DND-41 (cell line): ENCODE results near the gene TUBA4B.

ENCODE experiments used
- ATAC-seq: fragments of 200-7000 bp; cut with Tn5 transposase; 3 replicates; pipeline ENCODE4 v1.9.1; 2021; ENCODE audit warnings: low read depth; ENCODE audit not compliant: insufficient read depth
- DNase-seq: peaks from one replicate; pipeline ENCODE4 v3.0.0-alpha.2; 2020
- H2AFZ ChIP-seq: 2 replicates; pipeline ENCODE4 v1.6.0; 2012; ENCODE audit warnings: low read depth, low read length
- H3K27ac ChIP-seq: 2 replicates; pipeline ENCODE4 v1.5.1; 2012; ENCODE audit warnings: low read length, inconsistent platforms
- H3K27me3 ChIP-seq: fragments of 200-600 bp; sonication (generic); 2 replicates; pipeline ENCODE4 v1.6.0; 2012; ENCODE audit warnings: low read length, mild to moderate bottlenecking, inconsistent platforms; ENCODE audit not compliant: insufficient read depth, poor library complexity
- H3K36me3 ChIP-seq: 2 replicates; pipeline ENCODE4 v1.5.1; 2012; ENCODE audit warnings: low read length, inconsistent platforms; ENCODE audit not compliant: insufficient read depth
- H3K4me1 ChIP-seq: 2 replicates; pipeline ENCODE4 v1.5.1; 2012; ENCODE audit warnings: mild to moderate bottlenecking, low read length; ENCODE audit not compliant: insufficient read depth
- H3K4me2 ChIP-seq: 2 replicates; pipeline ENCODE4 v1.6.0; 2012; ENCODE audit warnings: mild to moderate bottlenecking, moderate library complexity, low read length, inconsistent platforms; ENCODE audit not compliant: insufficient read depth
- H3K4me3 ChIP-seq, 2 experiments: fragments of 200-600 bp in 1 of 2; shearing (Covaris generic) in 1 of 2; 2 replicates each; pipeline ENCODE4 v1.5.1; 2012 to 2016; ENCODE audit warnings: inconsistent platforms in 2 of 2, low read length in 2 of 2, mild to moderate bottlenecking in 2 of 2, low read depth in 1 of 2, moderate library complexity in 1 of 2
- H3K79me2 ChIP-seq: 2 replicates; pipeline ENCODE4 v1.6.0; 2012; ENCODE audit warnings: low read length, inconsistent platforms; ENCODE audit not compliant: insufficient read depth
- H3K9ac ChIP-seq: 2 replicates; pipeline ENCODE4 v1.6.0; 2012; ENCODE audit warnings: low read depth, mild to moderate bottlenecking, inconsistent platforms, low read length, moderate library complexity
- H3K9me3 ChIP-seq: 2 replicates; pipeline ENCODE4 v1.5.1; 2012; ENCODE audit warnings: low read length, moderate library complexity, mild to moderate bottlenecking, inconsistent platforms; ENCODE audit not compliant: insufficient read depth, severe bottlenecking
- H4K20me1 ChIP-seq: 2 replicates; pipeline ENCODE4 v1.6.0; 2012; ENCODE audit warnings: low read length; ENCODE audit not compliant: insufficient read depth
- CTCF ChIP-seq: IDR thresholded peaks from 2 replicates; pipeline ENCODE4 v1.5.1; 2012; ENCODE audit warnings: borderline replicate concordance, low read length, moderate library complexity, mild to moderate bottlenecking; ENCODE audit not compliant: poor library complexity, severe bottlenecking; ENCODE audit errors: extremely low read depth
- EZH2 ChIP-seq: IDR thresholded peaks from 3 replicates; pipeline ENCODE4 v1.6.1; 2012; ENCODE audit warnings: borderline replicate concordance, low read depth, mild to moderate bottlenecking, moderate library complexity, low read length, inconsistent platforms; ENCODE audit not compliant: severe bottlenecking

TUBA4B gene

GRCh38 chr2:219291394-219291793, 38.4 kb downstream of the TUBA4B start:
- no peak for ATAC-seq
- Histone ChIP-seq H3K9ac (no peak overlapping the region), H2AFZ (no peak overlapping the region), H3K4me3 (no peak overlapping the region), H4K20me1 (no peaks in the 10 kb centered on the region), H3K27me3 (peaks cover 5% of the 10 kb centered on the region), H3K9me3 (no peaks in the 10 kb centered on the region), H3K36me3 (no peaks in the 10 kb centered on the region), H3K4me2 (no peak overlapping the region), H3K79me2 (no peaks in the 10 kb centered on the region), H3K4me1 (peaks cover 16% of the 10 kb centered on the region), H3K27ac (no peak overlapping the region)
- no peak for DNase-seq
- no peak for TF ChIP-seq CTCF
- no peak for TF ChIP-seq EZH2

- H3K79me2 ChIP-seq: no peaks in the 10 kb centered on the region
- no peak overlapping the region for H3K4me2 ChIP-seq
- no peaks in the 10 kb centered on the region for H4K20me1 ChIP-seq
- H3K4me3 ChIP-seq: no peak overlapping the region
- no peak overlapping the region for H3K27ac ChIP-seq
- H2AFZ ChIP-seq: no peak overlapping the region
- no peaks in the 10 kb centered on the region for H3K9me3 ChIP-seq
- DNase-seq (no peak), ATAC-seq (no peak)
- H3K36me3 ChIP-seq: no peaks in the 10 kb centered on the region
- TF ChIP-seq CTCF: no peak
- no peak for TF ChIP-seq EZH2
- peaks cover 5% of the 10 kb centered on the region for H3K27me3 ChIP-seq
- peaks cover 16% of the 10 kb centered on the region for H3K4me1 ChIP-seq
- H3K9ac ChIP-seq: no peak overlapping the region
Observed at GRCh38 chr2:219291910-219292490, 39.0 kb downstream of the TUBA4B start.

GRCh38 chr2:219292616-219293015, 39.6 kb downstream of the TUBA4B start:
- H3K4me3 ChIP-seq: no peak overlapping the region
- no peak overlapping the region for H3K27ac ChIP-seq
- H3K9ac ChIP-seq: no peak overlapping the region
- H3K4me2 ChIP-seq: no peak overlapping the region
- H3K4me1 ChIP-seq: peaks cover 16% of the 10 kb centered on the region
- peak; percentile 0 for DNase-seq
- no peaks in the 10 kb centered on the region for H3K79me2 ChIP-seq
- peaks cover 5% of the 10 kb centered on the region for H3K27me3 ChIP-seq
- H3K9me3 ChIP-seq: no peaks in the 10 kb centered on the region
- no peaks in the 10 kb centered on the region for H4K20me1 ChIP-seq
- H3K36me3 ChIP-seq: no peaks in the 10 kb centered on the region
- H2AFZ ChIP-seq: no peak overlapping the region
- no peak for TF ChIP-seq EZH2
- no peak for TF ChIP-seq CTCF
- no peak for ATAC-seq

DNA sequence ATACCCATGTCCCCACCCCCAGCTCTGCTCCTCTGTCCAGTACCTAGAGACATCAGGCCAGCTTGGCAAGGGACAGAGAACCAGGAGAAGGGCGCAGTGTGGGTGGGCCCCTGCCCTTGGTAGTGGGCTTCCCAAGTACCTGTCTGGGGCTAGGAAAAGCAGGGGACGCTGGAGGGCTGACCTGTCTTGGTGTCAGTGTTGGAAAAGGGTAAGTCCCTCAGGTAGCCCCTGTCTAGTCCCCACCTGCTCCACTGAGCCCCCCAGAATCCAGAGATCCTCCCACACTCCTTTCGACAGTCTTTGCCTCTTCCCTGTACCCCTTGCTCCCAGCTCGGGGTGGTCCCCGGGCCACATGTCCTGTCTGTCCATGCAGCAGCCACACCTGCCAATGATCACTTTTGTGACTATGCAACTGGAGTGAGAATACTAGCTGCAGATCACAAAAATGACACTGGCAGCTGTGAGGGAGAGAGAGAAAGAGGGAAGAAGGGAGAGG, 40.7 kb downstream of the TUBA4B start:
- Histone ChIP-seq H4K20me1 (no peaks in the 10 kb centered on the region), H3K36me3 (no peaks in the 10 kb centered on the region), H3K9me3 (no peaks in the 10 kb centered on the region), H3K27me3 (peaks cover 5% of the 10 kb centered on the region), H3K4me1 (peaks cover 17% of the 10 kb centered on the region), H3K4me3 (no peak overlapping the region), H3K9ac (peak overlapping the region; percentile 64; the same call in 1 of the 2 replicates), H3K4me2 (peak overlapping the region; percentile 86), H2AFZ (peak overlapping the region; percentile 93; the same call in 1 of the 2 replicates), H3K27ac (no peak overlapping the region), H3K79me2 (no peaks in the 10 kb centered on the region)
- TF ChIP-seq EZH2 (no peak), CTCF (no peak)
- ATAC-seq (no peak), DNase-seq (peak; percentile 2)
